Adrenal gland (tissue), 5 donors: ENCODE measurements around the gene RALGAPA2.

Experiments used
- POLR2A ChIP-seq, 2 donors: fragments of 450-650 bp; IDR thresholded peaks; one replicate each; pipeline ENCODE4 v1.6.1; 2017; ENCODE audit warnings: antibody characterized with exemption in 2 of 2, mild to moderate bottlenecking in 2 of 2, moderate library complexity in 1 of 2
- TF ChIP-seq, protein P1 (sequence below), 6 experiments: fragments of 450-650 bp in 4 of 6; fragments of 200-600 bp in 2 of 6; sonication (generic) in 1 of 6; IDR thresholded peaks; 1 replicate in 5 of 6; 2 replicates in 1 of 6; pipeline versions ENCODE4 v1.5.1 to v1.8.0; 2016 to 2021; ENCODE audit warnings: antibody characterized with exemption in 6 of 6, mild to moderate bottlenecking in 2 of 6, moderate library complexity in 1 of 6
- donor health status: DM: no; HTN: no; CAD: no.

DNA sequence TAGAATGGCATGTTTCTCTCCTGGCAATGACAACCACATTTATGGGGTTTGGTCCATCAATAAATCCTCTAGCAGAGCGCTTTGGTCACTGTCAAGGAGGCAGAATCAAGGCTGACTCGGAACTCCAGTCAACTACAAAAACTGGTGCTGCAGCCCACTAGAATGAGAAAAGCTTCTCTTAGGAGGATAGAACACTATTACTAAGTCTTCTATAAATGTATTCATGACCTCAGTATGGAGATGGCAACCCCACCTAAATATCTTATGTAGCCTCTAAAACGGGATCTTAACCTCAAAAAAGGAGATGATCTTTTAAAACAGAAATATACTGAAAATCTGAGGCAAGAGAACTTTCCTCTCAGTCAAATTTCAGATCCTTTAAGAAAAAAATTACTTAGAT, 68.5 kb downstream of the RALGAPA2 start:
- TF ChIP-seq POLR2A (IDR thresholded peaks at IDR 0.05): no peak
- TF ChIP-seq, protein P1, sequence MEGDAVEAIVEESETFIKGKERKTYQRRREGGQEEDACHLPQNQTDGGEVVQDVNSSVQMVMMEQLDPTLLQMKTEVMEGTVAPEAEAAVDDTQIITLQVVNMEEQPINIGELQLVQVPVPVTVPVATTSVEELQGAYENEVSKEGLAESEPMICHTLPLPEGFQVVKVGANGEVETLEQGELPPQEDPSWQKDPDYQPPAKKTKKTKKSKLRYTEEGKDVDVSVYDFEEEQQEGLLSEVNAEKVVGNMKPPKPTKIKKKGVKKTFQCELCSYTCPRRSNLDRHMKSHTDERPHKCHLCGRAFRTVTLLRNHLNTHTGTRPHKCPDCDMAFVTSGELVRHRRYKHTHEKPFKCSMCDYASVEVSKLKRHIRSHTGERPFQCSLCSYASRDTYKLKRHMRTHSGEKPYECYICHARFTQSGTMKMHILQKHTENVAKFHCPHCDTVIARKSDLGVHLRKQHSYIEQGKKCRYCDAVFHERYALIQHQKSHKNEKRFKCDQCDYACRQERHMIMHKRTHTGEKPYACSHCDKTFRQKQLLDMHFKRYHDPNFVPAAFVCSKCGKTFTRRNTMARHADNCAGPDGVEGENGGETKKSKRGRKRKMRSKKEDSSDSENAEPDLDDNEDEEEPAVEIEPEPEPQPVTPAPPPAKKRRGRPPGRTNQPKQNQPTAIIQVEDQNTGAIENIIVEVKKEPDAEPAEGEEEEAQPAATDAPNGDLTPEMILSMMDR (IDR thresholded peaks at IDR 0.05): no peak
